ENCODE results near the gene PHACTR3.
"Not testable (repeated sequence)": the region's sequence is repeated elsewhere in the genome, so short reads cannot be mapped to it uniquely, and the experiment has no call there.

The PHACTR3 gene

DNA sequence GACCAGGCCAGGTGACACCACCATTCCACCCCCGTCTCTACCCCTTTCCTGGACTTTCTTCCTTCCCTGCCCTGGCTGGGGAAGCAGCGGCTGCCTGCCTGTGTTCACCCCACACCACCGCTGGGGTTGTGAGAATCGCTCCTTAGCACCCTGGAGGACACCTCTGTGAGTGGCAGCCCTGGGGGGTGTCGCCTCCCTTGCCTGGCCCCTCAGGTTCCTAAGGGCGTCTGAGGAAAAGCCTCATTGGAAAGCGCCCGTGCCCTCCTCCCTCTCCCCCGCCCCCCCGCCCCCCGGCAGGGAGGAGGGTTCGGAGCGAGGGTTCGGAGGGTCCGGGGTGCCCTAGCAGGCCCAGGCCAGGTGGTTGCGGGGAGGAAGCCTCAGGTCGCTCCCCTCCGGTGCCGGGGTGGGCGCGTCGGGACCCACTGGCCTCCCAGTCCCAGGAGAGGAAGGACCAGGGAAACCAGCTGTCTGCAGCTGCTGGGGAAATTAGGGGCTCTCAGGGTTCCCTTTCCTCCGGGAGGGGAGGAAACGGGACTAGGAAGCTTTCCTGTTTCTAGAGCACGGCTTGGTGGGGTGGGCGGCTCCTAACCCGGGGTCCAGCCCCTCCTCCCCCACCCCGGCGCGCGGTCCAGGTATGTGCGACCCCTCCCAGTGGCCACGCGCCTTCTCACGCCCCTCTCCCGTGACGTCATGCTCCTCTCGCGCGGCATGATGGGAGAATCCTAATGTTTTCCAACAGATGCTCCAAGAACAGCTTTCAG is at the start of gene PHACTR3:
Gene PHACTR3 (plus strand): TSS at position 760 of the 761 bp plus-strand sequence. CDS start 475 bp downstream, outside the sequence.
- no peak for DNase-seq

- DNase-seq = not testable (repeated sequence)
These were observed 46.4 kb upstream of the PHACTR3 start for GRCh38 chr20:59557733-59558529.

DNA sequence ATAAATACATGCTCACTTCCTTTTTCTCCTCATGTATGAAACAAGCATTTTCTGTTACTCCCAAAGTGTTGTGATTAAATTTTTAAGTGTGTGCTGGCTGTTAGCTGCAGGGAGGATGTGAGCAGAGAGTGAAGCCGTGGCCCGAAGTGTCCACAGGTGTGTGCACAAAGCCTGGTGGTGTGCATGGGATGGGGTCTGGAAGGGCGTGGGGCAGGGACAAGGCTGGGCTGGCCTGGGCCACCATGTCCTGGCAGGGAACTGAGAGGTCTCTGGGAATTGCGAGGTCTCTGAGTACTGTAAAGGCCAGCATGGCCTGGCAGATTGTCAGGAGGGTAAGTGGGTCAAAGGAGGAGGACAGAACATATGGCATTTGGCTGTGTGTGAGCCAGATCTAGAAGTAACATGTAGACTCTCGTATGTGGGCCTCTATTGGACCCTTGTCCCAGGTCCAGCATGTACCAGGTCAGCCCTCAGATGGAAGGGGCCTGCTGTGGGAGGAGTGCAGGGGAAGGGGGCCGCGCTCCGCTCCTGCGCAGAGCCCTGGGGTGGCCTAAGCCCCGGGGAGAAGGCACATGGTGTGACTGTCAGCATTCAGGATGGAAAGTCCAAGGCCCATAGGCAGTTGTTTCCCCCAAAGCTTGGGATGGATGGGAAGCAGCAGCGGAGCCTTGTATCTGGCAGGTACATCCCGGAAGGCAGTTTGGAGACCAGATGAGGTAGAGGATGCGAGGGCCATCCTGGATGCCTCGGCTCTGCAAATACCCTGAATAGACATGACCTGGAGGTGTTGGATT is 45.1 kb upstream of the PHACTR3 start:
- DNase-seq = no peak

- no peak for DNase-seq
These were observed 44.5 kb upstream of the PHACTR3 start for GRCh38 chr20:59559863-59560262.

GRCh38 chr20:59560588-59561227 is 43.6 kb upstream of the PHACTR3 start:
- DNase-seq = no peak

DNA sequence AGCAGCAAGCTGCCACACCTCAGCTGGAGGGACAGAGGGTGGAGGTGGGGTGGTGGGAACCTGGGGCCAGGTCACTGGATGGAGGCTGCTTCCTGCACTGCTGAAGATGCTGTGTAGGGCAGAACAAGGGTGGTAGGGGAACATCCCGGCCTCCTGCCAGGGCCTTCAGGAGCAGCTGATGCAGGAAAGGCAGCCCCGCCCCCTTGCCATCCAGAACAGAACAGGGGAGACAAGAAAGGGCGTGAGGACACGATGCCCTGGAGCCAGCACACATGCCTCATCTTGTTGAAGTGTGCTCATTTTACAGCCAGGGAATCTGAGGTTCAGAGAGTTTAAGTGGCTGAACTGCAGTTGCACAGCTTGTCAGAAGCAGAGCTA is 43.1 kb upstream of the PHACTR3 start:
- DNase-seq = no peak

- DNase-seq = no peak
These were observed 42.6 kb upstream of the PHACTR3 start for GRCh38 chr20:59561614-59562277.

DNA sequence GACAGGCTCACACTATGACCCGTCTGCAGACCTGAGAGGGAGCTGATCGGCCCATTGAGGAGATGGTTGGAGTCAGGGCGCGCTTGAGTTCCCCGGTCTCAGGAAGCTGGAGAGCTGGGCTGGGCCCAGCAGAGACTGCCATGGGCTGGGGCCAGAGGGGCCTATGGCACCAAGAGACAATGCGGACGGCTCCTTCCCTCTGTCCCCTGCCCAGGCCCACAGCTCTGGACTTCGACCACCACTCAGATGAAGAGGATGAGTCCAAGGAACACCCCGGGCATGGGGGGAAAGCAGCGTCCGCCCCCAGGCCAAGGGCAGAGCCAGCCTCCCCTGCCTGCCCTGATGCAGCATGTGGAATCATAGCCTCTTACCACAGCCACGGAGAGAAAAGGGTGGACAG is 40.2 kb upstream of the PHACTR3 start:
- no peak for DNase-seq

DNA sequence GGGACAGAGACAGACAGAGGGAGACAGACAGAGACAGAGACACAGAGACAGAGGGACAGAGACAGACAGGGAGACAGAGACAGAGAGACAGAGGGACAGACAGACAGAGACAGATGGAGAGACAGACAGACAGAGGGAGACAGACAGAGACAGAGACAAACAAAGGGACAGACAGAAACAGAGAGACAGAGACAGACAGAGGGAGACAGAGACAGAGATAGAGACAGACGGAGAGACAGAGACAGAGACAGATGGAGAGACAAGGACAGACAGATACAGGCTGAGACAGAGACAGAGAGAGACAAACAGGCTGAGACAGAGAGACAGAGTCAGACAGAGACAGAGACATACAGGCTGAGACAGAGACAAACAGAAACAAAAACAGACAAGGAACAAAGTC is 39.4 kb upstream of the PHACTR3 start:
- DNase-seq = no peak

DNA sequence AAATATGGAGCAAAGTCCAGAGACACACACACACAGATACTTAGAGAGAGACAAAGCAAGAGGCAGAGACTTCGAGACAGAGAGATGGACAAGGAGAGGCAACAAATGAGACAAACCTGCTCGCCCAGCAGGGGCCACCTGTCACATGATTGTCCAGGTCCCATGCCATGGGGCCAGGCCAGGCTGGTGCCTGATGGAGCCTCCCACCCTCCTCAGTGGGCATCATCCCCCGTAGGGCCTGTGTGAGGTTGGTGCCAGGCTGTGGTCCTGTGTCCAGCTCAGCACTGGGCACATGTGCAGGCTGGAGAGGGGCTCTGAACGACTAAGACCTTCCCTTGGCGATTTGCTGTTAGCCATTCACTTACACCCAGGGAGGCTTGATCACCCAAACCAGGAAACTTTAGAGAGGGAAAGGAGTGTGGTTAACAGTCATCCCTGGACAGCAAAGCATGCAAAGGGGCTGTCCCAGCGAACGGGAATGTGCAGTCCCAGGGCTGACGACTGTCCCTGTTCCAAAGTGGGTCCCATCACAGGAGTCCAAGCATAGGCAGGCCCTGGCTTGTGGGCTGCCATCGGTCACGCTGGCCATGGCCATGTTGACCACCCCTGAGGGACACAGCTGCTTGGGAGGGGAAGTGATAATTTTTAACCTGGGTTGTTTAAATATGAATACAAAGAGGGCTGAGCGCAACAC is 38.4 kb upstream of the PHACTR3 start:
- no peak for DNase-seq

DNA sequence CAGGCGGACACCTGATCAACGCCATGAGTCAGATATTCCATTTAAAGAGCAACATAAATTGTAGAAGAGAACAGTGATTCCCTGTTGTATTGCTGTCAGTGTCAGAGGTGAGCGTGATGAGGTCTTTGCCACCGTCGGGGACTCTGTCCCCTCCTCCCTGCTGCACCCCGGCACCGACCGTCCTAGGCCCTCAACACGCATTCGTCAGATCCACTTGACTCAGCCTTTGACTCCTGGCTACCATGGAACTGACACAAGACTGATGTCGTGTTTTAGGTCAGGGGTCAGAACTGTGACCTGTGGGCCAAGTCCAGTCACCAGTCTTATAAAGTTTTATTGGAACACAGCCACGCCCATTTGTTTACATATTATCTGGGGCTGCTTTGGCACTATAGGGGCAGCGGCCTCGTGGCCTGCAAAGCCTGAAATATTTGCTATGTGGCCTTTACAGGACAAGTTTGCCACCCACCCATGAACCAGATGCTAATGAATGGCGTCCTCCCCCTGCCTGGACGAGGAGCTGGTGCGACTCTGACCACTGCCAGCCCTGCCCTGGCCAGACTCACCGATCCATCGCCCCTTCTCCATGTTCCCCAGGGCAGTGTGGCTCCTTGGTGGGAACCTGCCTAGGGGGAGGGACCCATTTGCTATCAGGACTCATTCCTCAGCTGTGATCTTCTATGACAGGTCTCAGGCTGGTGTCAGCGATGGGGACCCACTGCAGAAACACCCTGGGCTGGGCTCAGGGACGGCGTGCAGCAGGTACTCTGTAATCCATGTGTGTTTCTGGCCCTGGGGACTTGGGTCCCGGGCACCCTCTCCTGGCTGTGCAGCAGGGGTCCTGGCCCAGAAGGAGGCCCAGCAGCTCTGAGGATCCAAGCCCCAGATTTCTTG is 37.5 kb upstream of the PHACTR3 start:
- DNase-seq = no peak

DNA sequence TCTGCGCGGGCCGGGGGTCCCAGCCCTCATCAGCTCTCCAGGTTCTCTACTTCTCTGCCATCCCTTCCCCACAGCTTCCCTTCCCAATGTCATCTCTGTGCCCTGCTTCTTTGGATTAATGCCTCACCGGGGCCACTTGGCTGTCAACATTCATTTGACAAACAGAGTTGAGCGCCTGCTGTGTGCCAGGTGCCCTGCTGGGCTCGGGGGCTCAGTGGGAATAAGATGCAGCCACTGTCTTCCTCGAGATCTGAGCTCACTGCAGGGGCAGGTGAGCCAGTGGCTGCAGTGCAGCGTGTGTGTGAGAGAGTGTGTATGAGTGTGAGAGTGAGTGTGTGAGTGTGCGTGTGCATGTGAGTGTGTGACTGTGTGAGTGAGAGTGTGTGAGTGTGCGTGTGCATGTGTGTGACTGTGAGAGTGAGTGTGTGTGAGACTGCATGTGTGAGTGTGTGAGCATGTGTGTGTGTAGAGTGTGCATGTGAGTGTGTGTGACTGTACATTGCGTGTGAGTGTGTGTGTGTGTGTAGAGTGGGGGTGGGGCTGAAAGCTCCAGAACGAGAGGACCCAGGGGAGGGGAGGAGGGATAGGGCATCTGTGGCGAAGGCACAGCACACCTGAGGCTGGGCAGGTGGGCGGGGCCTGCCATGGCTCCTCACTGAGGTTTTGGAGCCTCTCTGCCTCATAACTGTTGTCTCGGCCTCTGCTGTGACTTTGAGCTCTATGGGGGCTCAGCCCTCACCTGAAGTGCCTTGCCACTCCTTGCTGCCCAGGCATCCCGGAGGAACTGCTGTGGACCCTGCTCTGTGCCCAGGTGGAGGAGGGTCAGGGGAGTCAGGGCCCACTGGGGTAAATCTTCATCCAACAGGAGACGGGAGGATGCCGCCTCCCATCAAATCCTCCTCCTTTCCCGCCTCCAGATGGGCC is 36.5 kb upstream of the PHACTR3 start:
- DNase-seq = no peak

- DNase-seq = no peak
These were observed 35.8 kb upstream of the PHACTR3 start for GRCh38 chr20:59568509-59569024.

DNA sequence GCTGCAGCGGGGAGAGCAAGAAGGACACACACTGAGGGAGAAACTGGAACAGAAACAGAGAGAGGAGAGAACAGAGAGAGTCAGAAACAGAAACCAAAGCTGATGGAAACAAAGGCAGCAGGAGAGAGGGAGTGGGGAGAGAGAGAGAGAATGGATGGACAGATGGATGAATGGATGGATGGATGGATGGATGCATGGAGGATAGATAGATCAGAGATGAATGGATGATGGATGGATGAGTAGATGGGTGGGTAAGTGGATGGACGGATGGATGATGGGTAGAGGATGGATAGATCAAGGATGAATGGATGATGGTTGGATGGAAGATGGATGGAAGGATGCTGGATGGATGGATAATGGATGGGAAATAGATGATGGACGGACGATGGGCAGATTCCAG is 35.0 kb upstream of the PHACTR3 start:
- DNase-seq = no peak

- no peak for DNase-seq
These were observed 33.2 kb upstream of the PHACTR3 start for GRCh38 chr20:59571151-59571550.

DNA sequence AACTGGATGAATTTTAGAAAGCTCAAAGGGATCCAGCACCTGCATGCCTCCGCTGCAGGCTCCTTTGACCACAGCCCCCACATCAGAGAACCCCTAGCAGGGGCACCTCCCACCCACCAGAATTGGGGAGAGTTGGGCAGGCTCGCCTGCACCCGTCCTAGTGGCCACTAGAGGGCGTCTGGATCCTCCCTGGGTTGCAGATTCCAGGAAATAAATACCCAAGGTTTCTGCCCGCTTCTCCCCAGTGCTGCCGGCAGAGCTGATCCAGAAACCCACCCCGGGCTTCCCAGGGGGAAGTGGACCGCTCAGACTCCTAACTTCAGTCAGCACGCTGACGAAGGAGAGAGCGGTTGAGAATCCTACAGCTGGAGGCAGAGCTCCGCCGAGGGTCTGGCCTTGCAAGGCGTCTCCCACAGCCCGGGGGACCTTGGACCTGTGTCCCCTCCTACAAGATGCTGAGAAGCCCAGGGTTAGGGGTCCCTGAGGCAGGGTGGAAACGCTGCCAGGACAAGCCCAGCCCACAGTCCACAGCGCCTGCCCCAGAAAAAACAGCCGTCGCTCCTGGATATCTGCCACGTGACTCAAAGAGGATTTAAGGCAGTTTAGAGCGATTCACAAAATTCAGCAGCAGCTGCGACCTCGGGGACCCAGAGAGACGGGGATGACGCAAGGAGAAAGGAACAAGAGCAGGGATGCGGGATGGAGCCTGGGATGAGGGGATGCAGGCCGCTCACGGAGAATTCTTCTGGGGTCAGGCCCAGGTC is 32.6 kb upstream of the PHACTR3 start:
- DNase-seq = no peak

DNA sequence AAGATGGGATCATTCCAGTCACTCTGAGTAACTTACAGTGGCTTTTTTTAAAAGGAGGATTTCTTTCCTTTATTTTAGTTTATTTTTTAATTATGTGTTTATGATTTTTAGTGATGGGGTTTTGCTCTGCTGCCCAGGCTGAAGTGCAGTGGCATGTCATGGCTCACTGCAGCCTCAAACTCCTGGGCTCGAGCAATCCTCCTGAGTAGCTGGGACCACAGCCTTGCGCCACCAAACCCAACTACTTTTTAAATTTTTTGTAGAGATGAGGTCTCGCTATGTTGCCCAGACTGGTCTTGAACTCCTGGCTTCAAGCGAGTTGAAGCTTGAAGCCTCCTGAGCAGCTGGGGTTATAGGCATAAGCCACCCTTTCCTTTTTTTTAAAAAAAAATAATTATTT is 31.8 kb upstream of the PHACTR3 start:
- no peak for DNase-seq

- DNase-seq = no peak
These were observed 30.5 kb upstream of the PHACTR3 start for GRCh38 chr20:59573837-59574236.

DNA sequence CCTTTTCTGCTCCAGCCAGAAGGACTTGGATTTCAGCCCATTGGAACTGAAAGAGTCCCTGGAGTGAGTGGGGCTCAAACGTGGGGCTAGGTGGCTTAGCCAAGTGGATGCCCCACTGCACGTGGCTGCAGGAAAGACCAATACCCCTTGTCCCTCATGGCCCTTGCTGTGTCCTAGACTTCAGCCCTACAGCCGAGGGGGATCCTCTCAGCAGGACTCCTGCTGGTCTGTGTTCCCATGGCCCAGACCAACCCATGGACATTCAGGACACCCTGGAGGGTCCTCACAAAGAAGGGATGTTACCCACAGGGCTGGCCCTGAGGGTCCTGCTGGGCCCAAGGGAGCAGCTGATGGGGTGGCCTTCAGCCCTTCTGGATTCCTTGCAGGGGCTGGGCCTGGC is 30.0 kb upstream of the PHACTR3 start:
- no peak for DNase-seq
